SKM-1 (cell line): ENCODE results near the gene JAKMIP2.
A peak's percentile ranks its signal among the peaks of the same experiment; 100 is the strongest.
"Not testable (repeated sequence)": the region's sequence is repeated elsewhere in the genome, so short reads cannot be mapped to it uniquely, and the experiment has no call there.

Experiments used
- DNase-seq: peaks from one replicate; lab custom pipeline; 2025; ENCODE audit not compliant: unreplicated experiment; lab: John Stamatoyannopoulos, UW

JAKMIP2 gene

DNA sequence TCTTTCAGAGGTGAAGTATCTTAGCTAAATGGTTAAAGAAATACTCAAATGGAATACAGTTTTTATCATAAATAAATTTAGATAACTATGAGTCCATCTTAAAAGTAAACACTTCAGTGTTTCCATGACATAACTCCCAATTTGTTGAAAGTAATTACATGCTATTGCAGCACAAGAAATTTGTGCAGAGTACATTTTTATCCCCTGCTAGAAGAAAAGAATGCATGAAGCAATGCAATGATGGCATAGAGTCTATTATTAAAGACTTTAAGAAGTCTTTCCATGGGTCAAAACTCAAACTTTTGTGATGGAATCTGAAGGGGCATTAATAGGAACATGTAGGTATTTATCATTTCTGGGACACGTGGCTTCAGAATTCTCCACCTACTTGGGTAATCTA, 166.1 kb downstream of the JAKMIP2 start:
- DNase-seq = no peak

DNA sequence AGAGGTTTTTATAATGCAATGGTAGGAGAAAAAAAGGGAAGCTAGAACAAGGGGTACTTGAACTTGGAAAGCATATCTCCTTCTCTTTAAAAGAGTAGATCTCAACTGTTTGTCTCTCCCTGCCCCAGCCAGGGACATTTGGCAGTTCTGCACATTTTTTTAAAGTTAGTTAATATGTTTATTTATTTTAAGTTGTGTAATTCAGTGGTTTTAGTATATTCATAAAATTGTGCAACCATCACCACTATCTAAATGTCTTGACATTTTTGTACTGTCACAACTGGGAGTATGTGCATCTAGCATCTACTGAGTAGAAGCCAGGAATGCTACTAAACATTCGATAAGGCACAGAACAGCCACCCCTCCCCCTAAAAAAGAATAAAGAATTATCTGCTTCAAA, 169.2 kb downstream of the JAKMIP2 start:
- no peak for DNase-seq

DNA sequence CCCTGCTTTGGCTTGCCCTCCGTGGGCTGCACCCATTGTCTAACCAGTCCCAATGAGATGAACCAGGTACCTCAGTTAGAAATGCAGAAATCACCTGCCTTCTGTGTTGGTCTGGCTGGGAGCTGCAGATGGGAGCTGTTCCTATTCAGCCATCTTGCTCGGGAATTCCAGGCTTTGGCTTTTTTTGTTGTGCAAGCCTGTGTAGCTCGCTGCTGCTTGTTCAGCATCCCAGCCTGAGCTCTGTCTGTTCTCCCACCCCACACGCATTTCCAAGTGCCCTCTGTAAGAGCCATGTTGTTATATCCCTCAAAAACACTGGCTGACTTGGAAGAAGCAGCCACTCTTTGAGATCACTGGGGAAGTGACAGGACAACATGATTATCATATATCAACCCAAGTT, 171.0 kb downstream of the JAKMIP2 start:
- no peak for DNase-seq

DNA sequence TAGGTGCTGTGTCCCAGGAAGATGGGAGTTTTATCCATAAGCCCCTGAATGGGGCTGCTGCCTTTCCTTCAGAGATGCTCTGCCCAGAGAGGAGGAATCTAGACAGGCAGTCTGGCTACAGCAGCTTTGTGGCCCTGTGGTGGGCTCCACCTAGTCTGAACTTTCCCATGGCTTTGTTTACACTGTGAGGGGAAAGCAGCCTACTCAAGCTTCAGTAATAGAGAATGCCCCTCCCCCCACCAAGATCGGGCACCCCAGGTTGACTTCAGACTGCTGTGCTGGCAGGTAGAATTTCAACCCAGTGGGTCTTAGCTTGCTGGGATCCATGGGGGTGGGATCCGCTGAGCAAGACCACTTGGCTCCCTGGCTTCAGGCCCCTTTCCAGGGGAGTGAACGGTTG, 171.7 kb downstream of the JAKMIP2 start:
- DNase-seq = no peak

DNA sequence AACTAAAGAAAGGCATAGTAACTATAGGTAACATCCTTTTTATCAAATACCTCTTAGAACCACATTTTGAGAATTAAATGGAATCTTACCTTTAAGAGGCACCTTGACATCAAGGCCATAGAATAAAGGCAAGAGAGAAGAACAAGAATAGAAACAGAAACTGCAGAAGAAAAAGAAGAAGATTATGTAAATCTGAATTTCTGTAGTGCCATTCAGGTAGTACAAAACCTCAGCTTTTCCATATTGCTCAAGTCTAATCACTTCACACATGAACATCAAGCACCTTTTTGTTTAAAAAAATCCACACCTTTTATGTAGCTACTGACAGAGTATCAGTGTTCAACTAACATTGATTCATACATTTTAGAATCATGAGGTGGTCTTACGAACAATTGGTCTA, 180.9 kb downstream of the JAKMIP2 start:
- DNase-seq = no peak

DNA sequence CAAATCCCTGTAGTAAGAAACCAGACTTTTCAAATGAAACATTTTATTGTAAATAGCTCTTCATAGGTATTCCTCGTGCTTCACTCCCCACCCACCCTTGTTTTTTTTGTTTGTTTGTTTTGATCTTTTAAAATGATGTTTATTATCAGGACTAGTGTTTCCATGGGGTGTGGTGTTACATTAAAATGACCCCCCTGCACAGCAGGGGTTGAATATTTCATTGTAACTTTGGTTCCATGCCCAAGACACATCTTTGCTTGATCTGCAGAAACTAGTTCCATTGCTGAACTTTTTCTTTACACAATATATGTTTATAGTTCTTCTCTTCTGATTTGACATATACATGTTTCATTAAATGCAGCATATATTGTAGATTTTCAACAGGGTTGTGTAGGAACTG, 191.4 kb downstream of the JAKMIP2 start:
- DNase-seq = no peak

DNA sequence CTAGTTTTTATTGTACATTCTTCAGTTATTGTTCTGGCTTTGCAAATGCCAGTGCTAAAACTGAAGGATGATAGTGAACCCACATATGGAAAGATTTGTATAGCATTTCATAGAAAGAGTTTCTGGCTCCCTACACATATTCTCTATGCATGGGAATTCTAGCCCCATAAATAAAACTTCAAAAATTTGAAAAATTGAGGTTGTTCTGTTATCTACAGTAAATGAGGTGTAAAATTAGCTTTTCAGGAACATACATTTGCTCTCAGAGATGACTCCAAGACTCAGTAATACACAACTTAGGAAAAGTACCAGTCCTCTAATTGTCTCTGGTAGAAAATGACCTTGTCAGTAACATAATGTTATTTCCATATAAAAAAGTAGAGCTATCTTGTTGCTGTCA, 192.4 kb downstream of the JAKMIP2 start:
- DNase-seq = no peak

DNA sequence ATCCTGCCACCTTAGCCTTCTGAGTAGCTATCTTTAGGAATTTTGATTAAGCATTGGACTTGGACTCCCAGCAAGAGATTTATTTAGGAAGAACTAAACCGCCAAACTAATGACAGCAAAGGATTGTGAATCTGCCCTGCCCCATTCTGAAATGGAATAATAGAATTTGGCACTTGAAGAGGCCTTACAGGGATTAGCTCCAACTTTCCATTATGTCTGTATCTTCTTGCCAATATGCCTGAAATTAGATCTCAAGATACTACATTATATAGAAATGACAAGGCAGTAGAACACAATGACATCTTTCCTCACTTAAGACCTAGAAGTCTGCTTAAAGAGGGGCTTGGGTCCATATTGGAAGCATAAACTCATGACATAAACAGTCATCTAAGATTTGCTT, 195.7 kb downstream of the JAKMIP2 start:
- no peak for DNase-seq

DNA sequence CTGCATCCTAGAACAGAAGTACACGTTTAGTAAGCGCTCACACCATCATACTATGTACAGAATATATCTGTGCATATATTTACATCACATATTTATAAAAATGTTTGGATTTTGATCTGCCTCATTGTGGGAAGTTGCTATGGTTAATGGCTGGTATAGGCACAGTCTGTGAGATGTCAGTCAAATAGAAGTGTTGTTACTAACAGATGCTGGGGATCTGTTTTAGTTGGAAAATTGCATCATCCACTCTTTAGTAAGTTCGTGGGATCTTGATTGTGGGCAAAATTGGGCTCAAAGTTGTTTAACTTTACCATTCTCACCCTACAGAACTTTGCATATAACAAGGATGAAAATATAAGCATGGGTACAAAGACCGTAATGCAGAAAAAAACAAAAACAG, 196.3 kb downstream of the JAKMIP2 start:
- DNase-seq = no peak

DNA sequence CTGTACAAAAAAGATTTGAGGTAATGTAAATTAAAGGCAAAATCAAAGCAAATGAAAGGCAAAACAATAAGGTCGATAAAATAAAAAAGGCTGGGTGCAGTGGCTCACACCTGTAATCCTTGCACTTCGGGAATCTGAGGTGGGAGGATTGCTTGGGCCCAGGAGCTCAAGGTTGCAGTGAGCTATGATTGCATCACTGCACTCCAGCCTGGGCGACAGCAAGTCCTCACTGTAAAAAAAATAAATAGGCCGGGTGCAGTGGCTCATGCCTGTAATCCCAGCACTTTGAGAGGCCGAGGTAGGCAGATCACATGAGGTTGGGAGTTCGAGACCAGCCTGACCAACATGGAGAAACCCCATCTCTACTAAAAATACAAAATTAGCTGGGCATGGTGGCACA, 200.3 kb downstream of the JAKMIP2 start:
- DNase-seq = not testable (repeated sequence)

DNA sequence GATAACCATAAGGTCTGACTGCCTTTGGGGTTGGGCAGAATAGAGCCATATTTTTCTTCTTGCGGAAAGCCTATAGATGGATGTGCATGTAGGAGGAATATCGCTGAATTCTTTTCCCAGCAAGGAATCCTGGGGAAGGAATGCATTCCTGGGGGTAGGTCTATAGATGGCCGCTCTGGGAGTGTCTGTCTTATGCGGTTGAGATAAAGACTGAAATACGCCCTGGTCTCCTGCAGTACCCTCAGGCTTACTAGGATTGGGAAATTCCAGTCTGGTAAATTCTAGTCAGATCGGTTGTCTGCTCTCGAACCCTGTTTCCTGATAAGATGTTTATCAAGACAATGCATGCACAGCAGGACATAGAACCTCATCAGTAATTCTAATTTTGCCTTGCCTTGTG, 202.1 kb downstream of the JAKMIP2 start:
- not testable (repeated sequence) for DNase-seq

DNA sequence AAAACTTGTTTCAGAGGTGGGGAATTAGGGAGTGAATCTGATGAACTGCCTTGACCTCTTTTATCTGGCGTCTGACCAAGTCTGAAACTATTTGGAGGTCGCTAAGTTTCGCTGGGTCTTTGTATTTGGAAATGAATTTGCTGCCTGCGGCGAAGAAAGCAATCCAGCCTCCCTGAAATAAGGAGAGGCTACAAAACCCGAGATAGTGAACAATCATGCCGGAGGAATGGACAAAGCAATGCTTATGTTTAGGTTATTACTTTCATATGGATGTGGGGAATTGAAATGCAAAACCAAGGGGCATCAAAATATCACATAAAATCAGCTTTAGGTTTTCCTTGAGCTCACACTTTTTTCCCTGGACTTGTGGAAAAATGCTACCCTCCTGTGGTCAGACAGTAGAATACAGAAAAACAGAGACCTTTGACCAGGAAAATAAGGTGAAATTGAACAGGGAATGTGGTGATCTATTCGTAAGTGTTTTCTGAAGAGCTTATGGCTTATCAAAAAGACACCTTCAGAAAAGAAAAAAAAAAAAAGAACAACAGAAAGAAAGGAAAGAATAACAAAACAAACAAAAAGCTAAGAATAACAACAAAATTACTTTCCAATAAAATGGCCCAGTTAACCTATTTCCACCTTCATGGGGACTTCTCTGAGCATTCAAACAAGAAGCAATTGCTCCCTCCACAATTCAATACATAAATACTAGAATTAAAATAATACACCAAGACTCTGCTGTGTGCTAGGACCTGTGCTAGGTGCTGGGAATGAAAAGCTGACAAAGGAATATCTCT, 204.1 kb downstream of the JAKMIP2 start:
- peak; percentile 39 for DNase-seq

DNA sequence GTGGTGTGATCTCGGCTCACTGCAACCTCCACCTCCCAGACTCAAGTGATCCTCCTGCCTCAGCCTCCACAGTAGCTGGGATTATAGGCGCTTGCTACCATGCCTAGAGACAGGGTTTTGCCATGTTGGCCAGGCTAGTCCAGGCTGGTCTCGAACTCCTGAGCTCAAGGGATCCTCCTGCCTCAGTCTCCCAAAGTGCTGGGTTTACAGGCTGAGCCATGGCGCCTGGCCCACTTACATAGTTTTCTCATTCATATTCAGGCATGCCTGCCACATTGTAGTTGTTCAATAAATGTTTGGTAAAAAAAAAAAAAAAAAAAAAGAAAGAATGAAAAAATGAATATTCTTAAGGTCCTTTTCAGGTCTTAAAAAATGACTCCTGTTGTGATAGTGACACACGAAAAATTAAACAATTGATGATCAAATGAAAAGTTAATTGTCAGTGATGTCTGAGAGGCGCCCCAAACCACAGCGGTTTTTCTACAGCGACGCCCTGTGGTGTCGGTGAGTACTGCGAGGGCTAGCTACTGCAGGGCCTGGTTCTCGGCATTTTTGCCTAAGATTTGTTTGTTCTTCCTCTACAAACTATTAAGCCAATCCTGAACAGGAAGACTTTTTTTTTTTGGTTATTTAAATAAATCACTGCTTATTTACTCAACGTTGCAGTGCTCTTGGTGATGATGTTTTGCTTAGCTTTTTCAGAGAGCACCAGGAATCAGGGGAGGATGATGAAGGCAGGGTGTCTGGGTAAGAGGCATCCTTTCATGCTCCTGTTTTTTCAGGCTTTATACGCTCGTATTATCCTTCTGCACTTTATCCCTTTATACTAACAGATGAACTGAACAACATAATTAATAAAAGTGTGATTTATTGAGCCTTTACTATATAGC, 205.6 kb downstream of the JAKMIP2 start:
- peak; percentile 11 for DNase-seq

DNA sequence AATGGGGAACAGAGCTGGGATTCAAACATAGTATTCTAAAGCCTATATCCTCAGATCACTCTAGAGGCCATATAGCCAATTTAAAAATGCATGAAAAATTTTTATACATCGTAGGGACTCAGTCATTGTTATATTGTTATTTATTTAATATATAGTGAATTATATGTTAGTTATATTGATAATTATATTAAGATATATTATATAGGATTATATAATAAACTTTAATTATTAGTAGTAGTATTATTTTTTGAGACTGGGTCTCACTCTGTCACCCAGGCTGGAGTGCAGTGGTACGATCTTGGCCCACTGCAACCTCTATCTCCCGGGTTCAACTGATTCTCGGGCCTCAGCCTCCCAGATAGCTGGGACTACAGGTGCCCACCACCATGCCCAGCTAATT, 206.9 kb downstream of the JAKMIP2 start:
- DNase-seq = no peak

DNA sequence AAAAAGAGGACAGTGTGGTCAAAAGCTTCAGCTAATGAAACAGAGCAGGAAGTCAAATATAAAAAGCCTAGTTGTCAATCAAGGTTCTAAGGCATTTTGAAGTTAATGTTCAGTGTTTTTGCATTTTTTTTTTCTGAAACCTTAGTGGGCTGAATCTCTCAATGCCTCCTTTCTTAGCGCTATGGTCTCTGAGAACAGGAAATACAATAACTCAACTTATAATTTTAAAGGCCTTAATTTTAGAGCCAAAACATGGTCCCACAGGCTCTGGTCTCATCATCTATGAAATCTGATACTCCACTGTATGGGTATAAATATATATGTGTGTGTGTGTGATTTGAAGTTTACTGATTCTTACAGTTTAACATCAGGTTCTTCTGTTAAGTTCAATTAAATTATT, 209.3 kb downstream of the JAKMIP2 start:
- DNase-seq = no peak

DNA sequence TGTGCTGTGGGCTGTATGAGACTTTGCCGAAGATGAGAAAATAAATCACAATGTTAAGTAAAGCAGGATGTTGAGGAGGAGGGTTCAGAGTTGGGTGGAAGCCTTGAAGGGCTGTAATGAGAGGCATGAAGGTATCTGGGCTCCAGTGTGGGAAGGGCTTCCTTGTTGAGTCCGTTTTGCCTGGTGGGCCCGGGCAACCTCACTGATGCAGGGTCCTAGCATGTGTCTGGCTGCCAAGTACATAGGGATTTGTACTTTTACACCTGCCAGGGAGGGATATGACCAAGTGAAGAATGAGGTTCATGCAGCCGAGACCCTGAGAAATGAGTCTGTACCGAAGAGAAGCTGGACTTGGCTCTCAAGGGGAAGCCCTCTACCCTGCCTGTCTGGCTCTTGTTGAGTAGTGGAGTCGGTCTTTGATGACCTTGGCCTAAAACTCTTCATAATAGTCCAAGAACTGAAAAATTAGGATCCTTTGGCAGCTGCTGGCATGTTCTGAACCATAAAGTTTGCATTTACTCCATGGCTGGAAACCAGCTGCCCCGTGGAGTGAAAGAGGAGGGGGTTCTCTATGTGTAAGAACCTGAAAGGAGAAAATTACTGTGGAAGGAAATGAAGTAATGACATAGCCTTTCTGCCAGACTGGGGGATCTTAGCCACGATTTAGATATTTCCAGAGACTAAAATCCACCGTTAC, 213.7 kb downstream of the JAKMIP2 start:
- DNase-seq = no peak

DNA sequence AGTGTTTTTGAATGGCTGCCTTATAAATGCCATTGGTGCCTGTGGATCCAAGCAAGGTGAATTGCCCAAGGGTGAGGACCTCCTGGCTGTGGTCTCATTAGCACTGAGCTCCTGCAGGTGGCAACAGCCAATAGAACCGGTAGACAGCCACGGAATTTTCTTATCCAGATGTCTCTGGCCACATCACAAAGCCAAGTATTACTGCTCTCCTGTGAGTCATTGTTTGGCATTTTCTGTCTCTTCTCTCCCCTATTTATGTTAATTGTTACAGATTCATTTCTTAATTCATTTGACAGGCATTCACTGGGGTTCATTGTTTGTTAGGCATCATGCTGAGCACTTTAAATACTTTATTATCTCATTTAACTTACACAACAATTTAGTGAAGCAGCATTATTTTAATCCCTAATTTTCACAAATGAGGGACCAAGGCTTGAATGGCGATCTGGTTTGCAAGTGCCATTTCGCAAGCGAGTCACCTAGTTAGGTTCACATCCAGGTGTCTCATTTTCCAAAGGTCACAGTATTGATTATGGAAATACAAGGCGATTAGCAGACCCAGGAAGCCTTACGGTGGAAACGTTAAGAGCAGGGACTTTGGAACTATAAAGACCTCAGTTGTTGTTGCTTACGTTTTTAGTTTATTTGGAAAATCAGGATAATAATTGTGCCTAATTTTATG, 214.5 kb downstream of the JAKMIP2 start:
- DNase-seq = no peak

DNA sequence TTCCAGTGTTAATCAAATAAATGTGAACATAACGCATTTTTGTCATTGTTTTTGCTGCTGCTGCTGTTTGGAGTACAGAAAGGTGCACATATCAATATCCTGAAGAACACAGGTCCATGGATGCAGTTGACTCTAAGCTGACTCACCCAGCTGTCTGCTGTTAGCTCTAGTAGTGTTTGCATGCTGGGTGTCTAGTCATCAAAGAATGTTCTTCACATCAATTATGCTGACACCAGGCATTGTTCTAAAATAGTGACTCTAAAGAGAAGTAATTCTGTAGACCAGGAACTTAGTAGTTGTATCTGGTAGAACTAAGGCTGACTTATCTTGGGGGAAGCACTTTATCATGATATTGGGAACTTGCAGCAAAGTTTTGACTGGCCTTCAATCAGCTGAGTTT, 217.0 kb downstream of the JAKMIP2 start:
- no peak for DNase-seq

DNA sequence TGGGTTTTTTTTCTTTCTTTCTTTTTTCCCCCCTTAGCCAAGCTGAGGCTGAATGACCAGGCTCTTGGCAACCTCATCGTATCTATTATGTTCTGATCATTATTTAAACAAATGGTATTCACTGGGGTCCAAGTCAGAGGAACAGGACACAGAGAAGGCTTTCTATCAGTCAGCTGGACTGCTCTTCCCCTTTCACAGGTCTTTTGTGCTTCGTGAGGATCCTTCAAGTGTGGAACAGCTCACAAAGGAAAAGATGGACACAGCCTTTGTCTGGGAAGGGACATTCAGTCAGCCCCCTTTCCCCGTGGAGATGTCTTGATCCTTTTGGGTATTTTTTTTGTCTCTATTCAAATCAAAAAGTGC, 218.4 kb downstream of the JAKMIP2 start:
- no peak for DNase-seq

DNA sequence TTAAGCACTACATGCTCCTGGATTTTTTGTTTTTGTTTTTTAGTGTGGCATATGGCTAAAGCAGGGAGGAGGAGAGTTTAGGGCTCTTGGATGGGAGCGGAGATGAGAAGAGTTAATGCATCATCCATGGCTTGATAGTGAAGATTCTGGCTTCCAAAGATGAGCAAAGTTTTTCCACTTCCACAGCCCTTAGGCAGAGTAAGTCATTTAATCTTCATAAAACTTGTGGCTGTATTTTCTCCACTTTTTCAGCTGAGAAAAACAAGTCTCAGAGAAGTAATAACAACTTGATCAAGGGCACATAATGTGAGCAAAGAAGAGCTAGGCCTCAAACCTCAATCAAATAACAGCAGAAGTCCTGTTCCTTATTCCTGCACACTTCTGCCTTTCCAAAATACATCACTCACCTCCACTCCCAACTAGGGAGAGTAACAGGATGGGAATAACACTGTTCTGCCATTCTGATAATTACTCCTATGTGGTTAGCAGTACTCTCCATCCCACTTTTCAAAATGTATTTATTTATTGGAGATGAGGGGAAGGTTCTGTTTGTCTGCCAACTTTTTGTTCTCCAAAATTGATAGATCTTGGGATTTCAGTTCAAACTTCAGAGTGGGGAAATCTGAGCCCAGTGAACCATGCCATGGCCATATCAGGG, 218.9 kb downstream of the JAKMIP2 start:
- DNase-seq = no peak

DNA sequence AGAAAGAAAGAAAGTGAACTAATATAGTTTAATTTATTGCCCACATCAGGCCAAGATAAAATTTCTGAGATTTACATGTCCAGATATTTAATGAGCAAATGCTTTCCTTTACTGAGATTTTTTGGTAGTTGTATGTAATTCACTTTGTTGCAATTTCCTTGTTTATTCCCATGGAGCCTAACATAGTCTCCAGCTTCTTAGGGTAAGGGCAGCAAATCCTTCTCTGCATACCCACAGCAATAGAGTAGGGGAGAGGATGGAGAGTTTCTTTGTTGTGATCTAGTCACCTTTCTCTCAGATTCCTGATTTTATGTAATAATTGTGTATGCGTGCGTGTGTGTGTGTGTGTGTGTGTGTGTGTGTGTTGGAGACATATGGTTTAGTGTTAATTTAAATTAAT, 221.1 kb downstream of the JAKMIP2 start:
- no peak for DNase-seq
